Lower leg skin (tissue), 3 donors: ENCODE results near the gene B4GALT6.

Experiments used
- CTCF ChIP-seq, 3 donors: fragments of 450-650 bp; IDR thresholded peaks; one replicate each; pipeline ENCODE4 v1.5.1; 2016; ENCODE audit warnings: antibody characterized with exemption in 3 of 3, mild to moderate bottlenecking in 3 of 3, moderate library complexity in 2 of 3
- POLR2A ChIP-seq, 2 donors: fragments of 450-650 bp; IDR thresholded peaks; one replicate each; pipeline ENCODE4 v1.6.1; 2016 to 2017; ENCODE audit warnings: antibody characterized with exemption in 2 of 2, mild to moderate bottlenecking in 1 of 2, moderate library complexity in 1 of 2

DNA sequence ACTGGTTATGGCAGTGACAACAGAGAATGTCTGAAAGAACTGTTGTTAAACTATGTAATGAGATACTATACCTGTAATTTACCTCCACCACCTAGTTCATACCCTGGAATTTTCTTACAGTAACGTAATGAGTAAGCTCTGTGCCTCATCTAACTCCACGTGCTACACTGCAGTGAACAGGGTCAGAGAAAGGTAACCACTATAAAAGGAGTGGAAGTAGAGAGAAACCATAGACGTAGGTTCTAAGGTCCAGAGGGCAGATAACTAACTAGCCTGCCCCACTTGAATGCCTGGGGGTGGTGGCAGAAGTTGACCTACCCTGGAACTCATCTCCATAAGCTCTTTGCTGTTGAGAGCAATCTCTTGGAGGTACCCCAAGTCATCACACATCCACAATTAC, 32.0 kb upstream of the B4GALT6 start:
- TF ChIP-seq POLR2A (IDR thresholded peaks at IDR 0.05) (no peak), CTCF (IDR thresholded peaks at IDR 0.05) (no peak)
